ENCODE data around the gene LGALS16. TPM values are rescaled to one million over a fixed set of nuclear protein-coding genes. Genes with fewer than 3 reads are reported as not detected.
"Not testable (repeated sequence)": the region's sequence is repeated elsewhere in the genome, so short reads cannot be mapped to it uniquely, and the experiment has no call there.

LGALS16 gene
- total RNA-seq, 2 experiments from 2014 or later: not detected

DNA sequence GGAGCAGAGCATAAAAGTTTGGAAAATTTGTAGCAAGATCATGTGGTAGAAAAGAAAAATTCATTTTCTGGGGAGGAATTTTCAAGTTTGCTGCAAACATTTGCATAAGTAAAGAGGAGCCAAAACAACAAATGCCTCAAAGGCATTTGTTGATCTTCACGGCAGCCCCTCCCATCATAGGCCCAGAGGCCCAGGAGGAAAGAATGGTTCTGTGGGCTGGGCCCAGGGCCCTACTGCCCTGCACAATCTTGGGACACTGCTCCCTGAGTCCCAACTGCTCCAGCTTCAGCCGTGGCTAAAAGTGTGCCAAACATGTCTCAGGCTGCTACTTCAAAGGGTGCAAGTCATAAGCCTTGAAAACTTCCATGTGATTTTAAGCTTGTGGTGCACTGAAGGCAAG lies 42.1 kb upstream of the LGALS16 start:
- no peaks in the 10 kb centered on the region for H3K4me1 ChIP-seq (ENCODE audit: insufficient read depth, low read length)
- no peaks in the 10 kb centered on the region for H3K27me3 ChIP-seq (ENCODE audit: control insufficient read depth in 1 of 2, insufficient read depth in 2 of 2, low read length in 2 of 2)
- Mint-ChIP-seq H3K36me3 (ENCODE audit: low read depth) (no peaks in the 10 kb centered on the region), H3K27ac (no peak overlapping the region), H3K9me3 (peaks cover 5% of the 10 kb centered on the region), H3K4me1 (ENCODE audit: low read depth) (no peaks in the 10 kb centered on the region), H3K4me3 (no peak overlapping the region), H3K27me3 (peaks cover 32% of the 10 kb centered on the region)
- ChIA-PET POLR2A (no interaction called here), CTCF (no interaction called here)
- DNase-seq (no peak), ATAC-seq (ENCODE audit: poor library complexity) (no peak)
- no peak overlapping the region for H3K4me3 ChIP-seq (ENCODE audit: low read length)
- no peaks in the 10 kb centered on the region for H3K36me3 ChIP-seq (ENCODE audit: insufficient read depth, low read length)
- TF ChIP-seq, protein P1, sequence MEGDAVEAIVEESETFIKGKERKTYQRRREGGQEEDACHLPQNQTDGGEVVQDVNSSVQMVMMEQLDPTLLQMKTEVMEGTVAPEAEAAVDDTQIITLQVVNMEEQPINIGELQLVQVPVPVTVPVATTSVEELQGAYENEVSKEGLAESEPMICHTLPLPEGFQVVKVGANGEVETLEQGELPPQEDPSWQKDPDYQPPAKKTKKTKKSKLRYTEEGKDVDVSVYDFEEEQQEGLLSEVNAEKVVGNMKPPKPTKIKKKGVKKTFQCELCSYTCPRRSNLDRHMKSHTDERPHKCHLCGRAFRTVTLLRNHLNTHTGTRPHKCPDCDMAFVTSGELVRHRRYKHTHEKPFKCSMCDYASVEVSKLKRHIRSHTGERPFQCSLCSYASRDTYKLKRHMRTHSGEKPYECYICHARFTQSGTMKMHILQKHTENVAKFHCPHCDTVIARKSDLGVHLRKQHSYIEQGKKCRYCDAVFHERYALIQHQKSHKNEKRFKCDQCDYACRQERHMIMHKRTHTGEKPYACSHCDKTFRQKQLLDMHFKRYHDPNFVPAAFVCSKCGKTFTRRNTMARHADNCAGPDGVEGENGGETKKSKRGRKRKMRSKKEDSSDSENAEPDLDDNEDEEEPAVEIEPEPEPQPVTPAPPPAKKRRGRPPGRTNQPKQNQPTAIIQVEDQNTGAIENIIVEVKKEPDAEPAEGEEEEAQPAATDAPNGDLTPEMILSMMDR (IDR thresholded peaks at IDR 0.05): no peak
- intact Hi-C loops (cut with DNase I, micrococcal nuclease): no loop called here
- peaks cover 0 to 6% of the 10 kb centered on the region in 2 experiments for H3K9me3 ChIP-seq (ENCODE audit: control insufficient read depth in 1 of 2, insufficient read depth in 1 of 2, low read length in 2 of 2)
- H3K27ac ChIP-seq (ENCODE audit: low read depth in 1 of 2, low read length in 2 of 2): no peak overlapping the region

DNA sequence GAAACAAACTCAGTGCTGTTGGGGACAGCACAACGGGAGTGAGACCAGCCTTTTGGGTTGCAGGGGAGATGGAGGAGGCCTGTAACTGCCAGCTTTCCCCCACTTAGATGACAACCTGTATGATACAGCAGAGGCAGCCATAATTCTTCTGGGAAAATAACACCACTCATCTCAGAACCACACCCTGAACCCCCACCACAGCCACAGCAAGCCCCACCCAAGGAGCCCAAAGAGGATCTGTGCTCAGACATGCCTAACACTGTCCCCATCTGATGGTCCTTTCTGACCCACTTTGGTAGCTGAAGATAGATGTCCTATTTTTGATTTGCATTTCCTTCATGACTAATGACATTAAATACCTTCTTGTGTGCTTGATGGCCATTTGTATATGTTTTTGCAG lies 38.0 kb upstream of the LGALS16 start:
- Mint-ChIP-seq H3K27ac (no peak overlapping the region), H3K4me1 (ENCODE audit: low read depth) (no peaks in the 10 kb centered on the region), H3K27me3 (peaks cover 66% of the 10 kb centered on the region), H3K9me3 (peaks cover 5% of the 10 kb centered on the region), H3K4me3 (no peak overlapping the region), H3K36me3 (ENCODE audit: low read depth) (no peaks in the 10 kb centered on the region)
- peaks cover 0 to 6% of the 10 kb centered on the region in 2 experiments for H3K9me3 ChIP-seq (ENCODE audit: control insufficient read depth in 1 of 2, insufficient read depth in 1 of 2, low read length in 2 of 2)
- H3K4me1 ChIP-seq (ENCODE audit: insufficient read depth, low read length): no peaks in the 10 kb centered on the region
- CTCF ChIA-PET: no interaction called here
- DNase-seq: no peak
- H3K4me3 ChIP-seq (ENCODE audit: low read length): no peak overlapping the region
- intact Hi-C loops (cut with DNase I, micrococcal nuclease): no loop called here
- peaks cover 2 to 4% of the 10 kb centered on the region in 2 experiments for H3K27me3 ChIP-seq (ENCODE audit: control insufficient read depth in 1 of 2, insufficient read depth in 2 of 2, low read length in 2 of 2)
- POLR2A ChIA-PET: no interaction called here
- TF ChIP-seq, protein P1 (IDR thresholded peaks at IDR 0.05): no peak
- ATAC-seq (ENCODE audit: poor library complexity): no peak
- no peaks in the 10 kb centered on the region for H3K36me3 ChIP-seq (ENCODE audit: insufficient read depth, low read length)
- no peak overlapping the region for H3K27ac ChIP-seq (ENCODE audit: low read depth in 1 of 2, low read length in 2 of 2)

DNA sequence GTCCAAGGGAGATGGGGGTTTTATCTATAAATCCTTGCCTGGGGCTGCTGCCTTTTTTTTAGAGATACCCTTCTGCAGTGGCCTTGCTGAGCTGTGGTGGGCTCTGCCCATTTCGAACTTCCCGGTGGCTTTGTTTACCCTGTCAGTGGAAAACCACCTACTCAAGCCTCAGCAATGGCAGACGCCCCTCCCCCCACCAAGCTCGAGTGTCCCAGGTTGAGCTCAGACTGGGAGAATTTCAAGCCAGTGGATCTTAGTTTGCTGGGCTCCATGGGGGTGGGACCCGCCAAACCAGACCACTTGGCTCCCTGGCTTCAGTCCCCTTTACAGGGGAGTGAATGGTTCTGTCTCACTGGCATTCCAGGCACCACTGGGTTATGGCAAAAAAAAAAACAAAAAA lies 31.8 kb upstream of the LGALS16 start:
- ChIA-PET POLR2A (no interaction called here), CTCF (no interaction called here)
- Mint-ChIP-seq H3K36me3 (ENCODE audit: low read depth) (no peaks in the 10 kb centered on the region), H3K27me3 (peaks cover 68% of the 10 kb centered on the region), H3K4me3 (no peak overlapping the region), H3K27ac (no peak overlapping the region), H3K4me1 (ENCODE audit: low read depth) (no peaks in the 10 kb centered on the region), H3K9me3 (no peaks in the 10 kb centered on the region)
- TF ChIP-seq, protein P1 (IDR thresholded peaks at IDR 0.05): no peak
- Histone ChIP-seq H3K4me3 (ENCODE audit: low read length) (no peak overlapping the region), H3K27me3 (ENCODE audit: control insufficient read depth in 1 of 2, insufficient read depth in 2 of 2, low read length in 2 of 2) (peaks cover 15 to 19% of the 10 kb centered on the region in 2 experiments), H3K9me3 (ENCODE audit: control insufficient read depth in 1 of 2, insufficient read depth in 1 of 2, low read length in 2 of 2) (no peaks in the 10 kb centered on the region), H3K36me3 (ENCODE audit: insufficient read depth, low read length) (no peaks in the 10 kb centered on the region), H3K4me1 (ENCODE audit: insufficient read depth, low read length) (no peaks in the 10 kb centered on the region), H3K27ac (ENCODE audit: low read depth in 1 of 2, low read length in 2 of 2) (no peak overlapping the region)
- DNase-seq (no peak), ATAC-seq (ENCODE audit: poor library complexity) (no peak)
- intact Hi-C loops (cut with DNase I, micrococcal nuclease): no loop called here

DNA sequence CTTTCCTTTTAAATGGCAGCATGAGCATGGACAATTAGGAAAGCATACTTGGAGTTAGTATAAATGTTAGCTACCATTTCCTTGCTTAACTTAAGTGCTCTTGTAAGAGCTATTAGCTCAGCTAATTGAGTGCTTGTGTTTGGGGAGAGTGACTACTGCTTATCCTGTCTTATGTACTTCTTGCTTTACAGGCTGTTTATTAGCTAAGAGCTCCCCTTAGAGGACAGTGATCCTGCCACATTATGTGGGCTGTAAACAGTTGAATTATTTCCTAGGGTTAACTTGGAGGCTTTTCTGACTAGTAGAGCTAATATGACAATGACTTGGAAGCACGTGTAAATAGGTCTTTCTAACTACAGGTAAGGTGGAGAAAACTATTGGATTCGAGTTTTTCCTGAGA lies 28.1 kb upstream of the LGALS16 start:
- intact Hi-C loops (cut with DNase I, micrococcal nuclease); H3K4me3 ChIP-seq (ENCODE audit: low read length); H3K4me3 Mint-ChIP-seq; H3K4me1 ChIP-seq (ENCODE audit: insufficient read depth, low read length); H3K9me3 ChIP-seq (ENCODE audit: control insufficient read depth in 1 of 2, insufficient read depth in 1 of 2, low read length in 2 of 2); H3K27ac Mint-ChIP-seq; H3K27ac ChIP-seq (ENCODE audit: low read depth in 1 of 2, low read length in 2 of 2); ATAC-seq (ENCODE audit: poor library complexity); H3K9me3 Mint-ChIP-seq; H3K36me3 ChIP-seq (ENCODE audit: insufficient read depth, low read length); H3K4me1 Mint-ChIP-seq (ENCODE audit: low read depth); H3K36me3 Mint-ChIP-seq (ENCODE audit: low read depth): not testable (repeated sequence)
- ChIA-PET POLR2A (interaction anchor here (1.0 kb wide), 1 partner anchor 192 kb away, joined by 3 read pairs; no protein-coding TSS in a partner anchor), CTCF (interaction anchor here (0.6 kb wide), 1 partner anchor 411 kb away, joined by 3 read pairs; no protein-coding TSS in a partner anchor)
- H3K27me3 Mint-ChIP-seq: peaks cover 38% of the 10 kb centered on the region
- peaks cover 18 to 19% of the 10 kb centered on the region in 2 experiments for H3K27me3 ChIP-seq (ENCODE audit: control insufficient read depth in 1 of 2, insufficient read depth in 2 of 2, low read length in 2 of 2)
- DNase-seq: peak in 3 of 14 experiments; percentile 6 to 26 (median 10)
